Transverse colon (tissue), 3 donors: ENCODE measurements around the gene SLC4A8.

Source experiments
- POLR2A ChIP-seq: fragments of 450-650 bp; IDR thresholded peaks from one replicate; pipeline ENCODE4 v1.6.1; 2016; ENCODE audit warnings: antibody characterized with exemption, mild to moderate bottlenecking, moderate library complexity
- TF ChIP-seq, protein P1 (sequence below), 5 experiments: fragments of 200-600 bp in 3 of 5; fragments of 450-650 bp in 2 of 5; sonication (generic) in 3 of 5; IDR thresholded peaks; 1 replicate in 2 of 5; 2 replicates in 3 of 5; pipeline ENCODE4 v1.5.1; 2016 to 2017; ENCODE audit warnings: antibody characterized with exemption in 5 of 5, inconsistent platforms in 3 of 5, mild to moderate bottlenecking in 2 of 5, moderate library complexity in 1 of 5

DNA sequence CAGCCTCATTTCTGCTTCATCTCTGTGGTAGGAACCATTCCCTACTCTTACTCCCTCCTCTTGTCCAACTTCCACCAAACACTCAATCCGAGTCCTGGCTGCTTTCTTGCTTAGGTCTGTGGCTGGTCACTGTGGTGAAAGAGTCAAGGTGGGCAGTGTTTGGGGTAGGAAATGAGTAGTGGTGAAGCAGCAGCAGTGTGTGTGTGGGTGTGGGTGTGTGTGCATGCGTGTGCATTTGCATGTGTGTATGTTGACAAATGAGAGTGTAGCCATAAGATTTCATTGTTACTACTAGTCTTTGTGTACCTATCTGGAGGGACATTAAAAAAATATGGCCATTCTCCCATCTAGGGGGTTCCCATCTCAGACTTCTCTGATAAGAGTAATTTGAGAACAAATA is 87.8 kb downstream of the SLC4A8 start:
- TF ChIP-seq, protein P1, sequence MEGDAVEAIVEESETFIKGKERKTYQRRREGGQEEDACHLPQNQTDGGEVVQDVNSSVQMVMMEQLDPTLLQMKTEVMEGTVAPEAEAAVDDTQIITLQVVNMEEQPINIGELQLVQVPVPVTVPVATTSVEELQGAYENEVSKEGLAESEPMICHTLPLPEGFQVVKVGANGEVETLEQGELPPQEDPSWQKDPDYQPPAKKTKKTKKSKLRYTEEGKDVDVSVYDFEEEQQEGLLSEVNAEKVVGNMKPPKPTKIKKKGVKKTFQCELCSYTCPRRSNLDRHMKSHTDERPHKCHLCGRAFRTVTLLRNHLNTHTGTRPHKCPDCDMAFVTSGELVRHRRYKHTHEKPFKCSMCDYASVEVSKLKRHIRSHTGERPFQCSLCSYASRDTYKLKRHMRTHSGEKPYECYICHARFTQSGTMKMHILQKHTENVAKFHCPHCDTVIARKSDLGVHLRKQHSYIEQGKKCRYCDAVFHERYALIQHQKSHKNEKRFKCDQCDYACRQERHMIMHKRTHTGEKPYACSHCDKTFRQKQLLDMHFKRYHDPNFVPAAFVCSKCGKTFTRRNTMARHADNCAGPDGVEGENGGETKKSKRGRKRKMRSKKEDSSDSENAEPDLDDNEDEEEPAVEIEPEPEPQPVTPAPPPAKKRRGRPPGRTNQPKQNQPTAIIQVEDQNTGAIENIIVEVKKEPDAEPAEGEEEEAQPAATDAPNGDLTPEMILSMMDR (IDR thresholded peaks at IDR 0.05): no peak
- TF ChIP-seq POLR2A: no peak
